NCI-H1092 (cell line): ENCODE data around the gene DCTN2.
A peak's percentile ranks its signal among the peaks of the same experiment; 100 is the strongest.

ENCODE experiments used
- DNase-seq: peaks from one replicate; lab custom pipeline; 2025; lab: John Stamatoyannopoulos, UW

The DCTN2 gene

GRCh38 chr12:57549909-57550640 is 3.1 kb upstream of the DCTN2 start, which contains the start of gene KIF5A:
Gene KIF5A (plus strand): TSS chr12:57550044. CDS start chr12:57550272, 228 bp downstream.
- peak; percentile 27 for DNase-seq

- DNase-seq = no peak
Measured at GRCh38 chr12:57549203-57549908, 2.4 kb upstream of the DCTN2 start.

- no peak for DNase-seq
Measured at GRCh38 chr12:57548488-57548887, 1.5 kb upstream of the DCTN2 start.

GRCh38 chr12:57548013-57548315 is 972 bp upstream of the DCTN2 start:
- no peak for DNase-seq

- no peak for DNase-seq
Measured at GRCh38 chr12:57547288-57548012, 458 bp upstream of the DCTN2 start.

- no peak for DNase-seq
Measured at GRCh38 chr12:57545809-57546437, 1.1 kb downstream of the DCTN2 start.

GRCh38 chr12:57543581-57543980 is 3.4 kb downstream of the DCTN2 start:
- DNase-seq = no peak

GRCh38 chr12:57541717-57542116 is 5.3 kb downstream of the DCTN2 start:
- DNase-seq = no peak

GRCh38 chr12:57541001-57541400 is 6.0 kb downstream of the DCTN2 start:
- DNase-seq = no peak

GRCh38 chr12:57539134-57539768 is 7.7 kb downstream of the DCTN2 start:
- DNase-seq = no peak

- DNase-seq = no peak
Measured at GRCh38 chr12:57536597-57536942, 10.4 kb downstream of the DCTN2 start.

GRCh38 chr12:57535764-57536596 is 11.0 kb downstream of the DCTN2 start:
- no peak for DNase-seq

GRCh38 chr12:57534991-57535543 is 11.9 kb downstream of the DCTN2 start:
- DNase-seq = no peak

- no peak for DNase-seq
Measured at GRCh38 chr12:57534250-57534649, 12.7 kb downstream of the DCTN2 start.

GRCh38 chr12:57533108-57533507 is 13.9 kb downstream of the DCTN2 start:
- no peak for DNase-seq

- DNase-seq = no peak
Measured at GRCh38 chr12:57531836-57532235, 15.2 kb downstream of the DCTN2 start.

GRCh38 chr12:57530396-57531142 is 16.4 kb downstream of the DCTN2 start:
- DNase-seq = no peak

- no peak for DNase-seq
Measured at GRCh38 chr12:57529831-57530230, 17.2 kb downstream of the DCTN2 start.

- no peak for DNase-seq
Measured at GRCh38 chr12:57528831-57529555, 18.0 kb downstream of the DCTN2 start.

GRCh38 chr12:57528176-57528575 is 18.8 kb downstream of the DCTN2 start:
- DNase-seq = no peak
